ENCODE measurements around the gene SMAD4. TPM values are rescaled to one million over a fixed set of nuclear protein-coding genes. Genes with fewer than 3 reads are reported as not detected.

SMAD4 gene
- total RNA-seq, 1 experiment from 2014 or later = 172 TPM

DNA sequence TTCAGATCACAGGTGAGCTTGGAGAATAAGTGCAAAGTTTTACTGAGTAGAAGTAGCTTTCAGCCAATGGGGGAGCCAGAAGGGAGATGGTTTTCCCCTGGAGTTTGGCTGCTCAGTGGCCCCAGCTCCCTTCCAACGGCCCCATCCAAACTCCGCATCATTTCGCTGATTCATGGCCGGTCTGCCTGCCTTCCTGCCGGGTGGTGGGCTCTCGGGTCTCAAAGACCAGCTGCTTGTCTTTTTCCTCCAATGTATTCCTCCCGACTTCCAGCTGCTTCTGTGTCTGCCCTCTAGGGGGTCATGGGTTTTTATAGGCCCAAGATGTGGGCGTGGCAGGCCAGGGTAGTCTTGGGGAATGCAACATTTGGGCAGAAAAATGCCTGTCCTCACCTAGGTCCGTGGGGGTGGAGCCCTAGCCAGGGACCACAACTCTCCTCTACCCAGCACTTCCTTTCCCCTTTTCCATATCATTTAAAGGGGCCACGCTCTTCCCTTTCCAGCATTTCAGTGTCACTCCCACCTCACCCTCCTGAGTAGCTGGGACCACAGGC is 94.0 kb downstream of the SMAD4 start:
- H4K20me1 ChIP-seq (ENCODE audit: control insufficient read depth, insufficient read depth, insufficient read length) = no peaks in the 10 kb centered on the region

More for the DNA sequence above, 94.0 kb downstream of the SMAD4 start:
- Histone ChIP-seq H2BK20ac (ENCODE audit: low read depth, low read length, poor library complexity, severe bottlenecking) (no peak overlapping the region), H2BK120ac (ENCODE audit: low read depth, low read length, poor library complexity, severe bottlenecking) (no peak overlapping the region), H2BK12ac (ENCODE audit: insufficient read length, low read depth, low read length) (no peak overlapping the region), H2BK15ac (ENCODE audit: low read depth, low read length) (no peak overlapping the region), H3K9ac (ENCODE audit: extremely low read depth, insufficient read length, low read length) (no peak overlapping the region), H3K9me3 (ENCODE audit: control insufficient read depth, low read depth, low read length) (no peaks in the 10 kb centered on the region), H4K91ac (ENCODE audit: insufficient read length, low read depth, low read length) (no peak overlapping the region), H3K27ac (ENCODE audit: insufficient read length, low read depth, low read length) (no peak overlapping the region), H2AFZ (ENCODE audit: low read length) (no peak overlapping the region), H3K14ac (ENCODE audit: insufficient read depth, low read length) (no peak overlapping the region; the same call in 1 of the 2 replicates), H3K23me2 (ENCODE audit: insufficient read length, low read depth, low read length, poor library complexity, severe bottlenecking) (no peaks in the 10 kb centered on the region), H4K8ac (replicated peaks; ENCODE audit: insufficient read length, low read depth, low read length) (no peak overlapping the region), H3K4ac (ENCODE audit: low read depth, low read length) (no peak overlapping the region), H3K4me1 (ENCODE audit: insufficient read depth, low read length) (no peaks in the 10 kb centered on the region; the same call in 1 of the 2 replicates), H3K4me2 (ENCODE audit: insufficient read depth, insufficient read length, low read length) (no peak overlapping the region), H2AK5ac (ENCODE audit: insufficient read length, low read length) (no peak overlapping the region), H3K79me1 (ENCODE audit: insufficient read depth, low read depth, low read length, poor library complexity, severe bottlenecking) (no peaks in the 10 kb centered on the region), H3T11ph (ENCODE audit: low read length) (no peak overlapping the region), H4K5ac (ENCODE audit: insufficient read length, low read depth, low read length) (no peak overlapping the region), H2BK5ac (ENCODE audit: insufficient read length, low read length) (no peak overlapping the region), H3K79me2 (ENCODE audit: insufficient read depth, low read length) (no peaks in the 10 kb centered on the region), H3K56ac (ENCODE audit: insufficient read length, low read depth, low read length) (no peak overlapping the region), H3K23ac (ENCODE audit: insufficient read length, low read depth, low read length) (no peak overlapping the region), H3K27me3 (ENCODE audit: insufficient read depth, low read length) (no peaks in the 10 kb centered on the region), H3K18ac (ENCODE audit: insufficient read length, low read depth, low read length) (no peak overlapping the region)
- Mint-ChIP-seq H3K27me3 (ENCODE audit: low read depth) (peaks cover 1% of the 10 kb centered on the region; the same call in 1 of the 2 replicates), H3K27ac (no peak overlapping the region), H3K9me3 (peaks cover 8 to 20% of the 10 kb centered on the region in 2 experiments; a peak in 4 of 5 replicates), H3K4me3 (no peak overlapping the region), H3K4me1 (peaks cover 15 to 18% of the 10 kb centered on the region in 2 experiments), H3K36me3 (ENCODE audit: insufficient read depth in 1 of 3, low read depth in 3 of 3) (peaks cover 4 to 17% (median 15%) of the 10 kb centered on the region in 3 experiments; a peak in 5 of 7 replicates)
- no CpG with 5 or more reads among the region's 10 CpGs for WGBS (ENCODE audit: extremely low coverage, insufficient read length, low lambda C conversion rate)
- DNase-seq = no peak
- TF ChIP-seq, protein P1, sequence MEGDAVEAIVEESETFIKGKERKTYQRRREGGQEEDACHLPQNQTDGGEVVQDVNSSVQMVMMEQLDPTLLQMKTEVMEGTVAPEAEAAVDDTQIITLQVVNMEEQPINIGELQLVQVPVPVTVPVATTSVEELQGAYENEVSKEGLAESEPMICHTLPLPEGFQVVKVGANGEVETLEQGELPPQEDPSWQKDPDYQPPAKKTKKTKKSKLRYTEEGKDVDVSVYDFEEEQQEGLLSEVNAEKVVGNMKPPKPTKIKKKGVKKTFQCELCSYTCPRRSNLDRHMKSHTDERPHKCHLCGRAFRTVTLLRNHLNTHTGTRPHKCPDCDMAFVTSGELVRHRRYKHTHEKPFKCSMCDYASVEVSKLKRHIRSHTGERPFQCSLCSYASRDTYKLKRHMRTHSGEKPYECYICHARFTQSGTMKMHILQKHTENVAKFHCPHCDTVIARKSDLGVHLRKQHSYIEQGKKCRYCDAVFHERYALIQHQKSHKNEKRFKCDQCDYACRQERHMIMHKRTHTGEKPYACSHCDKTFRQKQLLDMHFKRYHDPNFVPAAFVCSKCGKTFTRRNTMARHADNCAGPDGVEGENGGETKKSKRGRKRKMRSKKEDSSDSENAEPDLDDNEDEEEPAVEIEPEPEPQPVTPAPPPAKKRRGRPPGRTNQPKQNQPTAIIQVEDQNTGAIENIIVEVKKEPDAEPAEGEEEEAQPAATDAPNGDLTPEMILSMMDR (conservative IDR thresholded peaks at IDR 0.05) = no peak

Data from H9 (cell line).